Myocyte (in vitro differentiated cells): ENCODE measurements around the gene PREP. TPM values are rescaled to one million over a fixed set of nuclear protein-coding genes. Genes with fewer than 3 reads are reported as not detected.
"Not testable (repeated sequence)": the region's sequence is repeated elsewhere in the genome, so short reads cannot be mapped to it uniquely, and the experiment has no call there.

Experiments
- DNase-seq: peaks from one replicate; pipeline ENCODE4 v3.0.0-alpha.2; 2012; ENCODE audit warnings: low read depth
- polyA plus RNA-seq: library from polyadenylated mRNA; unstranded; fragments of >200 nt; gene quantifications from one replicate; pipeline ENCODE4 v1.2.1, GENCODE V29; 2012; ENCODE audit warnings: missing spikeins
- total RNA-seq: library from RNA; depleted of rRNA; stranded (reverse); fragments of >200 nt; gene quantifications from 2 replicates; pipeline ENCODE4 v1.2.3, GENCODE V29; 2014

The PREP gene
- total RNA-seq = 22.2 and 23.9 TPM in 2 replicates
- polyA plus RNA-seq = 33.8 TPM

GRCh38 chr6:105402939-105403935, at the start of gene PREP:
PREP (minus strand) TSS chr6:105403082; CDS start chr6:105402891, 191 bp downstream.
- peak; percentile 85 for DNase-seq

GRCh38 chr6:105452376-105452775, 49.5 kb upstream of the PREP start:
- no peak for DNase-seq

GRCh38 chr6:105449756-105450390, 47.0 kb upstream of the PREP start:
- no peak for DNase-seq

GRCh38 chr6:105445481-105445880, 42.6 kb upstream of the PREP start:
- no peak for DNase-seq

- no peak for DNase-seq
These were observed 41.1 kb upstream of the PREP start for GRCh38 chr6:105443941-105444340.

- DNase-seq = no peak
These were observed 39.5 kb upstream of the PREP start for GRCh38 chr6:105442369-105442768.

- DNase-seq = no peak
These were observed 34.4 kb upstream of the PREP start for GRCh38 chr6:105437236-105437635.

- no peak for DNase-seq
These were observed 30.8 kb upstream of the PREP start for GRCh38 chr6:105433723-105434122.

GRCh38 chr6:105432797-105433196, 29.9 kb upstream of the PREP start:
- peak; percentile 46 for DNase-seq

- DNase-seq = peak; percentile 76
These were observed 28.3 kb upstream of the PREP start for GRCh38 chr6:105431226-105431625.

GRCh38 chr6:105430685-105431084, 27.8 kb upstream of the PREP start:
- no peak for DNase-seq

GRCh38 chr6:105429676-105430075, 26.8 kb upstream of the PREP start:
- no peak for DNase-seq

- DNase-seq = peak; percentile 18
These were observed 25.6 kb upstream of the PREP start for GRCh38 chr6:105428342-105428957.

GRCh38 chr6:105424175-105424783, 21.4 kb upstream of the PREP start:
- peak; percentile 80 for DNase-seq

- DNase-seq = not testable (repeated sequence)
These were observed 14.1 kb upstream of the PREP start for GRCh38 chr6:105416971-105417370.

- DNase-seq = no peak
These were observed 6.9 kb upstream of the PREP start for GRCh38 chr6:105409734-105410133.

- DNase-seq = peak; percentile 55
These were observed 568 bp downstream of the PREP start for GRCh38 chr6:105402090-105402938.

GRCh38 chr6:105401247-105402089, 1.4 kb downstream of the PREP start:
- DNase-seq = peak; percentile 46

- no peak for DNase-seq
These were observed 2.4 kb downstream of the PREP start for GRCh38 chr6:105400501-105400900.
